ENCODE results near the gene NDNF.

- no peak for TF ChIP-seq CTCF (IDR thresholded peaks at IDR 0.05; ENCODE audit: low read depth, low read length)
- TF ChIP-seq EZH2phosphoT487 (IDR thresholded peaks at IDR 0.05; ENCODE audit: low read depth) = no peak
Observed at GRCh38 chr4:121003863-121004262, 68.5 kb downstream of the NDNF start.
